Panc1 (cell line): ENCODE data around the gene PDE6A. TPM values are rescaled to one million over a fixed set of nuclear protein-coding genes. Genes with fewer than 3 reads are reported as not detected.
A peak's percentile ranks its signal among the peaks of the same experiment; 100 is the strongest.

ENCODE experiments used
- ATAC-seq: fragments of 200-7000 bp; cut with Tn5 transposase; 2 replicates; pipeline ENCODE4 v1.9.1; 2020; ENCODE audit warnings: mild to moderate bottlenecking, moderate library complexity
- BruUV-seq: library from RNA; stranded (reverse); fragments of 400-500 nt; replicated peaks from 2 replicates; lab custom pipeline; 2021; lab: Mats Ljungman, UMichigan
- CTCF ChIA-PET: fragments of 300-600 bp; sonication (Branson Sonifier 250); formaldehyde crosslinking; loops from one replicate; lab custom pipeline; 2022; ENCODE audit warnings: antibody characterized with exemption; lab: Charles Lee
- POLR2A ChIA-PET: fragments of 300-600 bp; sonication (Branson Sonifier 250); formaldehyde crosslinking; loops from one replicate; lab custom pipeline; 2022; ENCODE audit warnings: antibody characterized with exemption; lab: Charles Lee
- DNase-seq: peaks from one replicate; pipeline ENCODE4 v3.0.0-alpha.2; 2010; ENCODE audit warnings: low read depth, low spot score
- H3K27ac ChIP-seq: 2 replicates; pipeline ENCODE4 v1.5.1; 2011; ENCODE audit warnings: mild to moderate bottlenecking, low read length, inconsistent platforms
- H3K27me3 ChIP-seq: fragments of 200-500 bp; sonication (Bioruptor generic); 2 replicates; pipeline ENCODE4 v1.6.0; 2014; ENCODE audit warnings: low read length, inconsistent platforms; ENCODE audit not compliant: control insufficient read depth, insufficient read depth
- H3K36me3 ChIP-seq: fragments of 200-500 bp; sonication (Bioruptor generic); 2 replicates; pipeline ENCODE4 v1.5.1; 2014; ENCODE audit warnings: inconsistent platforms, mild to moderate bottlenecking, low read length, moderate library complexity; ENCODE audit not compliant: control insufficient read depth, insufficient read depth
- H3K4me1 ChIP-seq: 2 replicates; pipeline ENCODE4 v1.5.1; 2011; ENCODE audit warnings: inconsistent platforms, mild to moderate bottlenecking, low read length, moderate library complexity; ENCODE audit not compliant: control insufficient read depth, insufficient read depth
- H3K4me3 ChIP-seq, 2 experiments: 2 replicates each; pipeline ENCODE4 v1.5.1; 2011 to 2012; ENCODE audit warnings: low read depth in 2 of 2, low read length in 2 of 2, mild to moderate bottlenecking in 2 of 2, inconsistent platforms in 1 of 2, moderate library complexity in 1 of 2
- H3K9me3 ChIP-seq: fragments of 200-500 bp; sonication (Bioruptor generic); 2 replicates; pipeline ENCODE4 v1.5.1; 2014; ENCODE audit warnings: low read depth, mild to moderate bottlenecking, inconsistent platforms, low read length, moderate library complexity; ENCODE audit not compliant: control insufficient read depth, insufficient read depth
- CTCF ChIP-seq: fragments of 450-650 bp; IDR thresholded peaks from 2 replicates; pipeline ENCODE4 v1.5.1; 2017; ENCODE audit warnings: mild to moderate bottlenecking
- POLR2AphosphoS5 ChIP-seq: IDR thresholded peaks from 2 replicates; pipeline ENCODE4 v1.6.1; 2012; ENCODE audit warnings: mild to moderate bottlenecking, low read depth, low read length, moderate library complexity
- REST ChIP-seq, 2 experiments: IDR thresholded peaks; 2 replicates each; pipeline ENCODE4 v1.6.1; 2011 to 2012; ENCODE audit warnings: low read depth in 2 of 2, control low read depth in 1 of 2, low read length in 1 of 2, mild to moderate bottlenecking in 1 of 2, moderate library complexity in 1 of 2; ENCODE audit not compliant: insufficient read depth in 1 of 2
- SIN3A ChIP-seq: IDR thresholded peaks from 2 replicates; pipeline ENCODE4 v1.6.1; 2012; ENCODE audit warnings: low read depth, mild to moderate bottlenecking, low read length, moderate library complexity, borderline replicate concordance; ENCODE audit not compliant: insufficient read depth
- TCF7L2 ChIP-seq: IDR thresholded peaks from 2 replicates; pipeline ENCODE4 v1.6.1; 2011; ENCODE audit warnings: mild to moderate bottlenecking, low read depth, low read length, inconsistent platforms
- in situ Hi-C: cut with HindIII; loops from 2 replicates; pipeline ENCODE4 v1.10.0; 2016; ENCODE audit warnings: low sequenced_read_pairs, low pct_unique_long_range_greater_than_20kb
- intact Hi-C: fragments of 100-400 bp; cut with micrococcal nuclease; formaldehyde crosslinking; loops from one replicate; pipeline ENCODE4 v1.10.0; 2022; ENCODE audit not compliant: unreplicated experiment
- total RNA-seq: library from RNA; stranded (reverse); gene quantifications from one replicate; pipeline ENCODE4 v1.2.1, GENCODE V29; 2021; ENCODE audit not compliant: unreplicated experiment

PDE6A gene
- total RNA-seq, 1 experiment from 2014 or later, result 0.33 TPM

GRCh38 chr5:149963729-149964128, 19.1 kb upstream of the PDE6A start:
- in situ Hi-C loops (no loop called here), intact Hi-C loops (no loop called here)
- DNase-seq, result no peak
- BruUV-seq, result no TSS peak
- no peaks in the 10 kb centered on the region for H3K36me3 ChIP-seq
- no peak for TF ChIP-seq POLR2AphosphoS5
- TF ChIP-seq CTCF, result no peak
- no peak for TF ChIP-seq REST (IDR thresholded peaks at IDR 0.05; ENCODE audit: insufficient read depth in 1 of 2, low read depth in 2 of 2, low read length in 1 of 2)
- TF ChIP-seq TCF7L2, result no peak
- TF ChIP-seq SIN3A, result no peak
- H3K27ac ChIP-seq, result no peak overlapping the region
- CTCF ChIA-PET, result no interaction called here
- no peak overlapping the region for H3K4me3 ChIP-seq
- H3K9me3 ChIP-seq, result no peaks in the 10 kb centered on the region
- no peak for ATAC-seq
- H3K27me3 ChIP-seq, result no peaks in the 10 kb centered on the region
- H3K4me1 ChIP-seq, result peaks cover 30% of the 10 kb centered on the region
- POLR2A ChIA-PET, result interaction anchor here (0.6 kb wide), 1 partner anchor 61 kb away, joined by 4 read pairs; no protein-coding TSS in a partner anchor

- POLR2A ChIA-PET, result interaction anchor here (0.6 kb wide), 1 partner anchor 66 kb away, joined by 10 read pairs; no protein-coding TSS in a partner anchor
- CTCF ChIA-PET, result interaction anchor here (0.7 to 1.8 kb wide), 10 partner anchors 11 to 129 kb away, joined by 3 to 14 read pairs (median 5); no protein-coding TSS in a partner anchor
- peak overlapping the region in 1 of 2 experiments; percentile 71; a peak in 2 of 4 replicates for H3K4me3 ChIP-seq
- no peak for ATAC-seq
- no peak for DNase-seq
- peaks cover 38% of the 10 kb centered on the region for H3K4me1 ChIP-seq
- intact Hi-C loops (loop anchor here (1.0 kb wide), 2 partner anchors 109 to 125 kb away; no protein-coding TSS in a partner anchor), in situ Hi-C loops (no loop called here)
- H3K36me3 ChIP-seq, result no peaks in the 10 kb centered on the region
- H3K9me3 ChIP-seq, result no peaks in the 10 kb centered on the region
- no peaks in the 10 kb centered on the region for H3K27me3 ChIP-seq
- H3K27ac ChIP-seq, result peak overlapping the region; percentile 93
- TF ChIP-seq SIN3A, result no peak
- no peak for TF ChIP-seq CTCF
- no peak for TF ChIP-seq TCF7L2
- TF ChIP-seq POLR2AphosphoS5, result no peak
- TF ChIP-seq REST (IDR thresholded peaks at IDR 0.05; ENCODE audit: insufficient read depth in 1 of 2, low read depth in 2 of 2, low read length in 1 of 2), result no peak
- BruUV-seq, result no TSS peak
Observed at GRCh38 chr5:149962601-149963300, 18.2 kb upstream of the PDE6A start.
